PC-3 (cell line): ENCODE measurements around the gene PRSS16.

Source experiments
- CTCF ChIP-seq: fragments of 300-600 bp; sonication (generic); conservative IDR thresholded peaks from 2 replicates; pipeline ENCODE4 v1.5.1; 2017; ENCODE audit warnings: antibody characterized with exemption, low read depth, mild to moderate bottlenecking, low read length
- EZH2 ChIP-seq: fragments of 300-600 bp; sonication (generic); IDR thresholded peaks from one replicate; pipeline ENCODE4 v1.6.1; 2017; ENCODE audit warnings: antibody characterized with exemption, mild to moderate bottlenecking, low read length; ENCODE audit not compliant: unreplicated experiment

- TF ChIP-seq CTCF (no peak), EZH2 (no peak)
These were observed 1.3 kb downstream of the PRSS16 start for GRCh38 chr6:27248783-27249182.
